DMS114 treated with DMSO at 0.1 percent for 48 hours (cell line): Measurements from ENCODE around the gene IL36B.

Source experiments
- DNase-seq: peaks from one replicate; lab custom pipeline; 2025; ENCODE audit not compliant: unreplicated experiment; lab: John Stamatoyannopoulos, UW

Gene IL36B

DNA sequence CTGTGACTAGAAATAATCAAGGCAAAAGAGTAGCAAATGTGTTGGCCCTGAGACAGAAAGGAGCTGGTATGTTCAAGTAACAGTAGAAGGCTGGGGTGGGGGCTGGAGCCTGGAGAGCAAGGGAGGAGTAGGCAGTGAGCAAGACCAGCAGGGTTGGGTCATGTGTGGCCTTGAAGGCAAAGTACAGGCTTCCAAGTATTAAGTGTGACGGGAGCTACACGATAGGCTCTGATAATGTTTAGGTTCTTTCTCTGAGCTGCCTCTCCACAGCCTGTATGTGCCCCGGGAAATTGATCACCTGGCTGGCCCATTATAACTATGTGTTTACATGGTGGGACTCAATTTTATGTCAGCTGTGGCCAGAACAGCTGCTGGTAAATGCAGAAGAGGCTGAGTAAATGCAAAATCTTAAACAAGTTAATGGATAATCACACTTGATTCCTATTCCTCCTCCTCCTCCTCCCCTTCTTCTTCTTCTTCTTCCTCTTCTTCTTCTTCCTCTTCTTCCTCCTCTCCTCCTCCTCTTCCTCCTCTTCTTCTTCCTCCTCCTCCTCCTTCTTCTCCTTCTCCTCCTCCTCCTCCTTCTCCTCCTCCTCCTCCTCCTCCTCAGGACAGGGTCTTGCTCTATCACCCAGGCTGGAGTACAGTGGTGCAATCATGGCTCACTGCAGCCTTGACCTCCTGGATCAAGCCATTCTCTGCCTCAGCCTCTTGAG lies 24.4 kb upstream of the IL36B start:
- DNase-seq = no peak

DNA sequence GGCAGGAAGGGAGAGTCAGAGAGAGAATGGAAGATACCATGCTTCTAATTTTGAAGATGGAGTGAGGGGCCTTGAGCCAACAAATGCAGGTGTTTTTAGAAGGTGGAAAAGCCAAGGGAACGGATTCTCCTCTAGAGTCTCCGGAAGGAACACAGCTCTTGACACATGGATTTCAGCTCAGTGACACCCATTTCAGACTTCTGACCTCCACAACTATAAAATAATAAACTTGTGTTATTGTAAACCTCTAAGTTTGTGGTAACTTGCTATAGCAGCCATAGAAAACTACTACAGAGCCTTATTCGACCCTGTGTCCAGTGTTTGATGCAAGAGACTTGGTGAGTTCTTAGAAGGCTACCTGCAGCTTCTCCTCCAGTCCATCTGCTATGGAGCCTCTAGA lies 22.9 kb upstream of the IL36B start:
- no peak for DNase-seq

DNA sequence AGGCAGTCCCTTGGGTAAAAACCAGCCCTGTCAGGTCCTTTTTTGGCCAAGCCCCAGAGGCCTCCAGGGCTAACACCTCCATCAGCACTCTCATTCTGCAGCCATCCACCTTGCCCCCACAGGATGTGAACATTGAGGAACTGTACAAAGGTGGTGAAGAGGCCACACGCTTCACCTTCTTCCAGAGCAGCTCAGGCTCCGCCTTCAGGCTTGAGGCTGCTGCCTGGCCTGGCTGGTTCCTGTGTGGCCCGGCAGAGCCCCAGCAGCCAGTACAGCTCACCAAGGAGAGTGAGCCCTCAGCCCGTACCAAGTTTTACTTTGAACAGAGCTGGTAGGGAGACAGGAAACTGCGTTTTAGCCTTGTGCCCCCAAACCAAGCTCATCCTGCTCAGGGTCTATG lies 22.4 kb upstream of the IL36B start:
- DNase-seq = no peak

DNA sequence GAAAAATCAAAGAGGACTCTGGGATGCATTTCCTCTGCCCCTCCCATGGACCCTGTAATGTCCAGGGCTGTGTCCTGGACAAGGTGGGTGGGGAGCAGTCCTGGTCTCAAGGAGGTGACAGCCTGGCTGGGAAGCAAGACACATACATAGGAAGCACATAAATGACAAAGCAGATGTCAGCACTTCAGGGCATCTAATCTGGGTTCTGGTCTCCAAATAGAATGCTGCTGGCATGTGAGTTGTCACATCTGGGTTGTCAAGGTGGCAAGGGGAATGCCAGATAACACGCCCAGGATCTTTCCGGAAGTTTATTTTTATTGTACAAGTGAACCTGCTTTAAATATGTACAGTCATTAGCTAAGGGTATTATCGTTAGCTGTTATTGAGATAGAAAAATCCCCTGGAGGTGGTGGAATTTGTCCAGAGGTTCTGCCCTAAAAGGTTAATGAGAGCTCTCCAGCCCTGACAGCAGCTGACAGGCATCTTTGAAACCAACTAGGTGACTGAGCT lies 20.7 kb upstream of the IL36B start:
- DNase-seq = no peak

DNA sequence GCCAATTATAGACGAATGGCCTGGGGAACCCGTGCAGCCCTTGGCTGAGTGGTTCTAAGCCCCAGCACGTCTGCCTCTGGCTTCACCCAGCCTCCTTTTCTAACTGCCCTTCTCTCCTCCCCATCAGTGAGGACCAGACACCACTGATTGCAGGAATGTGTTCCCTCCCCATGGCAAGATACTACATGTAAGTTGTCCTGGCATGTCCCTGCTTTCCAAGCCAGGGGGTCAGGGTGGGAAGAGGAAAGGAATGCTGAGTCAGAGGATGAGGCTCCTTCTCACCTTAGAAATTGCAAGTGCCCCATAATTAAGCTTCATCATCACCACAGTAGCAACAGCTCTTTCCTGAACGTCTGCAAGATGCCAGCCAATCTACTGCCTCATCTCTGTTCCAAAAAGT lies 19.9 kb upstream of the IL36B start:
- DNase-seq = no peak

DNA sequence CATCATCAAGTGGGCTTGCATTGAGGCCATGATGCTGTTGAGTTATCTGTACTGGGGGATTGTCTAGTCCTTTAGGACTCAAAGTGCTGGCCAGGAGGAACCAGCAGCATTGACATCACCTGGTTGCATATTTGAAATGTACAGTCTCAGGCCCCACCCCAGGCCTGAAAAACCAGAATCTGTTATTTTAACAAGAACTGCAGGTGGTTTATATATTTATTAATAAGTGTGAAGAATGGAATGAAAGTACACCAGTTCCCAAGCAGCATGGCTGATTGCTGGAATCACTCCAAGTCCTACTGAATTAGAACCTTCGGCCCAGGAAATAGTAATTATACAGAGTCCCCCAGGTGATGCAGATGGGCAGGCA lies 17.9 kb upstream of the IL36B start:
- no peak for DNase-seq

DNA sequence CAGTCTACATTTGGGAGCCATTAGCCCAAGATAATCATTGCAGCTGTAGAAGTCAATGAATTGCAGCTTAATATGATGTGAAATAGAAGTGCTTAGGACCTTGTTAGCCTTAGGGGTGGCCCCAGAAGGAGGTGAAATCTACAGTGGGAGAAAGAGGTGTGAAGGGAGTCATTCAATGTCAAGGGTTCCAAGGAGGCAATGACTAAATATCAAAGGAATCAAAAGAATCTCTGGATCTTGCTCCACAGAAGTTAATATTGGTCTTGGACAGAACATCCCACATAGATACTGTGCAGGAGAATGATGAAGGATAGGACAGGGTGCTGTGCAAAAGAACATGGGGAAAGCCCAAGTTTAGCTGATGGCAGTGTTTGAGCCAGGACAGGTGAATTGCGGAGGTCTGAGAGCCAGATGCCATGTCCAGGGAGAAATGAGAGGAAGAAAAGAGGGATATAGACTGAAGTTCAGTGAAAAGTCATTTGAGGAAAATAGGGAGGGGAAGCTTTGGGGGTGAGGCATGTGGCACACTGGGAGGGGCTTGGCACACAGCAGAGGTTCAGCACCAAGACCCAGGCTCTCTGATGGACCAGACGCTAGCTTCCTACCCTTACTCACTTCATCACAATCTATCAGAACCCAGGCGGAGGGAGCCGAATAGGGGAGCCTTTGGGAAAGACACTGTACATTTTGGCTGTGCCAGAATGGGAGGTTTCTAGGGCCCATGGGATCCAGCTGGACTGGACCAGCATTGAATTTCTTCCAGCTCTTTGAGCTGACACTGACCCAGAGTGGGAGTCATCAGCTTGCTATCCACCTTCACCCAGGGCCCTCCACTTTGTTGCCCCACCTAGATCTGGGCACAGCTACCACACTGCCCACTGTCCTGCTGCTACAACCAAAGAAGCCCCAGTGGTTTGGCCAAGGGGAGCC lies 17.3 kb upstream of the IL36B start:
- no peak for DNase-seq

DNA sequence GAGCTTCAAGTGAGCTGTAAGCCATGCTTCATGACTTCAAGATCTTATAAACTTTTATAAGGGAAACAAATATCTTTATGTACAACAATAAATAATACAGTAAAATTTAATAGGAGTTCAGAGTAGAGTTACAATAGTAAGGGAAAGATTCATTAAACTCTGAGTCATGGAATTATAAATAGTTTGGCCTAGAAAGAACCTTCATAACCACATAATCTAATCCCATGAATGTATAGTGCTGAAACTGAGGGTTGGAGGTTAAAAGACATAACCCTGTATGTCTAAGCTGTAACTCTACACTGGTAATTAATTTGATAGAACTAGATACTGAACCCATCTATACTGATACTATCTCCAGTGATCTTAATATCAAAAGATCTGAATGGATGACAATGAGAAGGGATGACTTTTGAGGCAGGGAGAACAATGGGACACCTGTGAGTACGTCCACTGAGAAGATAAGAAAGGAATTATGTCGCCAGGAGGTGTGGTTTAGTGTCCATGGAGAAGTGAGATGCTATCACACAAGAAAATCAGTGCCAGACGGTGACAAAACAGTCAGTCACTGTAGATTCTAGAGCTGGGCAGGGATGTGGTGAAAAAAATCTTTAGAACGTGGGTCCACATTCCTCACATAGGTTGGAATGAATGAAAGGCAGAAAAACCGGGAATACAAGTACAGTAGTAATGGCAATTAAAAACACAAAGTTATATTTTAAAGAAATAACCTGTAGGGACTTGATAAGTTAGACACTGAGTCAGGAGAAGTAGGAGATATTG lies 16.2 kb upstream of the IL36B start:
- DNase-seq = no peak

DNA sequence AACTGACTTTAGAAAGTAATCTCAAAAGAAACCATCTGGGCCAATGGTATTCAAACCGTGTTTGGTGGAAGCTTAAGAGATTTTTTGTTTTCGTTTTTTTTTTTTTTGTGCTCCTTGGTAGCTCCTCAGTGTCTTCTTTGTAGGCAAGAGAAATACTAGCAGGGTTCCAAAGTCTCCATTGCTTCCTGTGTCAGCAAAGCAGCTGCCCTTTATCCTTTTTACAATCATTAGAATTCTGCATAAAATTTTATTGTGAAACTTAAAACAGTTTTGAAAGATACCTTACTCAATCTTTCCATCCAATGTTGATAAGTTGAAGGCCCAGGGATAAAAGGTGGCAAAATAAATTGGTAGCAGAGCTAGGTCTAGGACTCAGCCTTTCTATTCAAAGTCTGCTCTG lies 15.6 kb upstream of the IL36B start:
- no peak for DNase-seq

DNA sequence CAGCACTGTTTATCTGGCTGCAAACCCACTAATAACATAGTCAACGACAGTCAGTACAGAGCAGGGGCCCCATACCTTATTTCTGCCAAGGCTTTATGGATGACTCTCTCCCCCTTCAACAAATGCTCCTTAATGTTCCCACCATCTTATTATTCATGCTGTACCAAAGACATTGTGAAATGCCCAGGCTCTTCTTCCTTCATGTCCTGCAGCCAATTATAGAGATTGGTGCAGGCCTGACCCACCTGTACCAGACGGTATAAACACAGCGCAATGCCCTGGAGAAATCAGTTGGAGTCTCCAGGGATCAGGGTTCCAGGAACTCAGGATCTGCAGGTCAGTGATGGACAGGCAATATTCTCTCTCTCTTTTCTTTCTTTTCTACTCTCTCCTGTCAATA lies 15.0 kb upstream of the IL36B start, which contains the start of gene IL1F10:
TSS of gene IL1F10 (plus strand) at position 290 of the 400 bp plus-strand sequence. CDS start 4,769 bp downstream, outside the sequence.
- no peak for DNase-seq

DNA sequence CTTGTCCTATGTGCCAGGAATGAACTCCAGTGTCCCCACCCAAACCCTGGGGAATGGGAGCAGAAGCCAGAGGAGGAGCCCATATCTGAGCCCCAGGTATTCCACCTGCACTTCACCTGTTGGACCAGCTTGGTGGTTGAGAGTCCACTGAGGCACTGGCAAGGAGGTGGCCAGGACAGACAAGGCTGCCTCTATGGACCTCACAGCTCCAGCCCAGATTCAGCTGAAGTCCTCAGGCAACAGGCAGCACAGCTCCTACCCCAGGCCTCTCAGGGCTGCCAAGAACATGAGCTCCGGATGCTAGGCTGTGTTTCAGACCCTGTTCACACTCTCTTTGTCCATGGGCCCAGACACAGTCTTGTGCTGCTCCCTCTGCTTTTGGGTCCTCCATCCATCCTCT lies 12.2 kb upstream of the IL36B start:
- no peak for DNase-seq

DNA sequence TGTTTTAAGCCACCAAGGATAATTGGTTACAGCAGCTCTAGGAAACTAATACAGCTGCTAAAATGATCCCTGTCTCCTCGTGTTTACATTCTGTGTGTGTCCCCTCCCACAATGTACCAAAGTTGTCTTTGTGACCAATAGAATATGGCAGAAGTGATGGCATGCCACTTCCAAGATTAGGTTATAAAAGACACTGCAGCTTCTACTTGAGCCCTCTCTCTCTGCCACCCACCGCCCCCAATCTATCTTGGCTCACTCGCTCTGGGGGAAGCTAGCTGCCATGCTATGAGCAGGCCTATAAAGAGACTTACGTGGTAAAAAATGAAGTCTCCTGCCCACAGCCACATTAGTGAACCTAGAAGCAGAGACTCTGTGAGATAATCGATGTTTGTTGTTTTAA lies 11.6 kb upstream of the IL36B start:
- no peak for DNase-seq

DNA sequence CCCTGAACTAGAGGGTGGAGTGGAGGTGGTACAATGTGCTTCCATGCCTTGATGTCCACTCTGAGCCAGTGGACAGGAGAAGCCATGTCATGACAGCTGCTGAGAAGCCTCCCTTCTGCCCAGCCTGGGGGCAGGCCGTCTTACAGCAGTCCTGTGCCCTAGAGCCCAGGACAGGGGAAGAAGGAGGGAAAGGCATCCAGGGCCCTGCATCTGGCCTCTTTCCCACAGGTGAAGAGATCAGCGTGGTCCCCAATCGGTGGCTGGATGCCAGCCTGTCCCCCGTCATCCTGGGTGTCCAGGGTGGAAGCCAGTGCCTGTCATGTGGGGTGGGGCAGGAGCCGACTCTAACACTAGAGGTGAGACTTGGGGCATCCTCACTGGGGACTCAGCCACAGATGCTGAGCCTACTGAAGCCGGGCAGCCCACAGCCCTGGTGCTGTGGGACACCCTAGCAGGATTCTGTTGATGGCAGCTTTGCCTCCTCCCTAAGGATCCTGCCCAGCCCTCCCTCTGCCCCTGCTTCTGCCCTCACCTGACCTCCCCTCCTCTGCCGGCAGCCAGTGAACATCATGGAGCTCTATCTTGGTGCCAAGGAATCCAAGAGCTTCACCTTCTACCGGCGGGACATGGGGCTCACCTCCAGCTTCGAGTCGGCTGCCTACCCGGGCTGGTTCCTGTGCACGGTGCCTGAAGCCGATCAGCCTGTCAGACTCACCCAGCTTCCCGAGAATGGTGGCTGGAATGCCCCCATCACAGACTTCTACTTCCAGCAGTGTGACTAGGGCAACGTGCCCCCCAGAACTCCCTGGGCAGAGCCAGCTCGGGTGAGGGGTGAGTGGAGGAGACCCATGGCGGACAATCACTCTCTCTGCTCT lies 9.5 kb upstream of the IL36B start:
- DNase-seq = no peak

DNA sequence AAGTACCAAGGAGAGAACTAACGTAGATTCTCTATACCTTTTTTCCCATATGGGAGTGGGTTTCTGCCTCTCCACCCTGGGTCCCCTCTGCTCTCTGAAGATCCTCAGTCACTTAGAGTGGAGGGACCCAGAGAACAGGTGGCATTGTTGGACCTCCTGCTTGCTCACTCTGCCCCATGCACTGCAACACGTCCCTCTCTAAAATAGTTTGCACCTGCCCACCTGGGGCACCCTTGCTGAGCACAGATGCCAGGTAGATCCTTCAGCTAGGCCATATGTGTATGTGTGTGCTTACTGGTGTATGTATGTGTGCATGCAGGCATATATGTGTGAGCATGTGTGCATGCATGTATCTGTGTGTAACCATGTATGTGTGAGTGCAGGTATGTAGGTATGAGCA lies 8.6 kb upstream of the IL36B start:
- no peak for DNase-seq

DNA sequence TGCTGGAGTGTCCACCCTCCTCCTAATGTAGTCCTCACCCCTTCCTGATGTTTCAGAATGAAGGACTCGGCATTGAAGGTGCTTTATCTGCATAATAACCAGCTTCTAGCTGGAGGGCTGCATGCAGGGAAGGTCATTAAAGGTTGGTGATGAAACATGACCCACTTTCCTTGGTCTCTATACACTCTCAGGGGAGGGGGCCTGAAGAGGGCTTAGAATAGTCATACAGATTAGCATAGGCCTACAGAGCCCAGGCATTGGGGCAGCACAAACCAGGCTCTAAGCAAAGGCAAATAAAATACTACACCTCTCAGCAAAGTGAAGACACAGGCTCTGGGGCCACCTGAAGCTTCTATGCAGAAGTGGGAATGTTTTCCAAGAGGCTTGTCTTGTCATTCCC lies 8.1 kb upstream of the IL36B start:
- DNase-seq = no peak

DNA sequence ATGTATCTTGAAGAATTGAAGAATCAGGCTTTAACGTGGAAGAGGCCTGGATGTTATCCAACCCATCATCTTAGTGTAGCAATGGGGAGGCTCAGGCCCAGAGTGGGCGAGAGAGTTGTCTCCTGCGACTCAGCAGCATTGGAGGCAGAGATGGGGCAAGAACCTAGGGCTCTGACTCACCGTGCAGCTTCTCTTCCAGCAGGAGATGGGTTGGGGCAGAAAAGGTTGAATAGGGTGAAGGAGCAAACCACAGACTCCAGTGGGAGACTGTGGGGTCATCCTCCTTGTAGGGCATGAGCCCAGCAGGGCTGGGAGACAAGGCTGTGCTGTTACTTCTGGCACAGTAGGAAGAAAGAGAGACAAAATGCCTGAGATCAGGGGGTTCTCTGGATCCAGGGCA lies 7.7 kb upstream of the IL36B start:
- no peak for DNase-seq

DNA sequence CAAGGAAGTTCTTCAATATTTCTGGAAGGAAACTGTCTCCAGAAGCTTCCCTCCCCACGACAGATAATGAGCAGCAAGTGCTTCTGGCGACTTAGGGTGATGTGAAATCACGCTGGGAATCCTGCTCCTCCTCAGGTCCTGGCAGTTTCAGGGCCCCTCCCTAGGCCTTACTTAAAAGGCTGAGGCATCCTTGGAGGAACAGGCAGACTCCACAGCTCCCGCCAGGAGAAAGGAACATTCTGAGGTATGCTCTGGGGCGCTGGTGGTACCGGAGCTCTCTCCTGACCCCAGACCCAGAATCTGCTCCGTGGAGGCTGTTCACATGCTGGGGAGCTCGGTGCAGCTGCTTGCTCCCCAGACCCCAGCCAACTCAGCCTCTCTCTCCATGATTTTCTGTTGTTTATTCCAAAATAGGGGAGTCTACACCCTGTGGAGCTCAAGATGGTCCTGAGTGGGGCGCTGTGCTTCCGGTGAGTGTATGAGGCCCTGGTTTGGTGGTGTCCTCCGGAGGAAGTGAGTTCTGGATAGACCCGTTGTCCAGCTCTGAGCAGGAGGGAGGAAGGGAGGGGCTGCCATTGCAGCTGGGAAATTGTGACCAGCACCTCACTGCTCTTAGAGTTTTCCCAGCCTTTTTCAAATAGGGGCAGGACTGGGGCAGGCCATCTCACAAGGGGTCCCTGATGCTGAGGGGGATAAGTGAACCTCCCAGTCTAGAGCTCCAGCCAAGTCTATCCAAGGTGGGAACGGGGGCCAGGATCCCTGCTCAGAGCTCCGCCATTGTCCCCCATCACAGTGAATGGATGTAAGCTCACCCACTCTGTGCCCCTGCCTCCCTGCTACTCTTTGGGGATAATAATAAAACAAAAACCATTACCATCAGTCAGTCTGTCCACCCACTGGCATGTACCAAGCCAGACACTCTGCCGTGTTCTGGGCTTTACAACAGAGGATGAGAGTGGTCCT lies 6.6 kb upstream of the IL36B start, which contains the start of gene IL36RN:
TSS of gene IL36RN (plus strand) at position 201 of the 963 bp plus-strand sequence. CDS start at position 442, 241 bp downstream.
- no peak for DNase-seq

DNA sequence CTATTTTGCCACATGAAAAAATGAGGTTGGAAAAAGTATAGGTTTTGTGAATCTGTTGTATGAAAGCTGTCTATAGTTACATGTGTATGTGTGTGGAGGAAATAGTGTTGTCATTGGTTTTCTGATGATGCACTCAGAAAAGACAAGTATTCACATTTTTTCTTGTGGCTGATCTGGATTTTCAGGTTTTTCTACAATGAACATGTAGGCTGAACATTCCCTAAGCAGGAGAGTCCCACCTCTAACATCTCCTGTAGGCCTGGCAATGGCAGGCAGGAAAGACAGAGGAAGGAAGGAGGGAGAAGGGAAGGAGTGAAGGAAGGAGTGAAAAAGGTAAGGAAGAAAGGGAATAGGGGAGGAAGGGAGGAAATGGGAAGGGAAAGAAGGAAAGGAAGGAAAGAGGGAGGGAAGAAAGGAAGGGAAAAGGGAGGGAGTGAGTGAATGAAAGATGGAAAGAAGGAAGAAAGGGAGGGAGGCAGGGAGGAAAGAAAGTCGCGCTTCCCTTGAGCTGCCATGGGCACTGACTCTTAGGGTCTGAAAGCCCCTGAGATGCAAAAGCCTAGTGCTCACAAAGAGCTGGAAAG lies 5.8 kb upstream of the IL36B start:
- no peak for DNase-seq

DNA sequence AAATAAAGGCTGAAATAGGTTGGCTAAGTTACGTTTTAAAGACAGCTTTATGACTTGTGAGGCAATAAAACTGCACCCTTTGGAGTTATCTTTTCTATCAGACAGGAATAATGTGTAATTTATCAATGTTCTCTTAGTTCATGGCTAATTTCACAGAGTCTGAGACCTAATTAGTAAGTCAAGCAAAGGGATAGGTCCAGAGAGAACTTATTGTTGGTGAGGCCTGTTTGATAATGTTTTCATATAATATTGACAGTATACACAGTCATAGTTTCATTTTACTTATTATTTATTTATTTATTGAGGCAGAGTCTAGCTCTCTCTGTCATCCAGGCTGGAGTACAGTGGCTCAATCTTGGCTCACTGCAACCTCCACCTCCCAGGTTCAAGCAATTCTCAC lies 4.5 kb upstream of the IL36B start:
- DNase-seq = no peak
